ENCODE results near the gene AP5Z1.

The AP5Z1 gene

GRCh38 chr7:4768597-4769569 lies 6.5 kb upstream of the AP5Z1 start:
- DNase-seq: no peak

- DNase-seq: no peak
These were observed 5.7 kb upstream of the AP5Z1 start for GRCh38 chr7:4769761-4770160.

- DNase-seq: no peak
These were observed 4.5 kb upstream of the AP5Z1 start for GRCh38 chr7:4770886-4771285.

- no peak for DNase-seq
These were observed 3.7 kb upstream of the AP5Z1 start for GRCh38 chr7:4771737-4772136.

- no peak for DNase-seq
These were observed 3.1 kb upstream of the AP5Z1 start for GRCh38 chr7:4772306-4772705.

GRCh38 chr7:4774007-4774406 lies 1.4 kb upstream of the AP5Z1 start:
- DNase-seq: no peak

GRCh38 chr7:4774658-4775249 lies 669 bp upstream of the AP5Z1 start:
- DNase-seq: peak; percentile 62

- peak; percentile 30 for DNase-seq
These were observed 613 bp downstream of the AP5Z1 start for GRCh38 chr7:4775848-4776623.

GRCh38 chr7:4779118-4779517 lies 3.7 kb downstream of the AP5Z1 start:
- no peak for DNase-seq

- DNase-seq: no peak
These were observed 6.1 kb downstream of the AP5Z1 start for GRCh38 chr7:4781366-4782069.

- no peak for DNase-seq
These were observed 7.2 kb downstream of the AP5Z1 start for GRCh38 chr7:4782333-4783291.

- no peak for DNase-seq
These were observed 7.8 kb downstream of the AP5Z1 start for GRCh38 chr7:4783292-4783652.

- no peak for DNase-seq
These were observed 8.4 kb downstream of the AP5Z1 start for GRCh38 chr7:4783762-4784351.

GRCh38 chr7:4784799-4785198 lies 9.4 kb downstream of the AP5Z1 start:
- DNase-seq: no peak

GRCh38 chr7:4785371-4785770 lies 9.9 kb downstream of the AP5Z1 start:
- DNase-seq: no peak

- DNase-seq: no peak
These were observed 10.6 kb downstream of the AP5Z1 start for GRCh38 chr7:4786015-4786414.

- DNase-seq: no peak
These were observed 12.1 kb downstream of the AP5Z1 start for GRCh38 chr7:4787541-4787940.

- no peak for DNase-seq
These were observed 12.7 kb downstream of the AP5Z1 start for GRCh38 chr7:4787947-4788626.

GRCh38 chr7:4788627-4789189 lies 13.3 kb downstream of the AP5Z1 start:
- no peak for DNase-seq

Measured in HCEC 1CT (cell line).